Measurements from ENCODE around the gene SCUBE2.
"Not testable (repeated sequence)": the region's sequence is repeated elsewhere in the genome, so short reads cannot be mapped to it uniquely, and the experiment has no call there.

The SCUBE2 gene

DNA sequence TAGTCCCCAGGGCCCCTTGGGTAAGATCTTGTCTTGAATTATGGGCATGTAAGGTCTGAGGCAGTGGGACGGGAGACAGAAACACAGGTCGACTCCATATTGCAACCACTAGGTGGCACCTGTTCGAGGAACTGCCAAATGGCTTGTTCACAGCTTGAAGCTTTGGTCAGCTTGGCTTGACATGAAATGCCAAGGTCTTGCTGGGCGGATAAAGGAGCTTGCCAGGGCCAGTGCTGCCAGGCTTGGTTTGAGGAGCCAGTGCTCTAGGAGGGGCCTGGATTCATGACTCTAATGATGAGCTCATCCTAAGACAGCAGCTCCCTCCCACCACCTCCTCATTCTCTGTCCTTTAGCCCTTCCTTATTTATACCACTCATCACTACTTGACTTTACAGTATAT is 75.7 kb downstream of the SCUBE2 start:
- DNase-seq (ENCODE audit: low read depth) = peak; percentile 86
- H3K4me3 ChIP-seq (ENCODE audit: low read depth, low read length) = no peak overlapping the region
- TF ChIP-seq, protein P1, sequence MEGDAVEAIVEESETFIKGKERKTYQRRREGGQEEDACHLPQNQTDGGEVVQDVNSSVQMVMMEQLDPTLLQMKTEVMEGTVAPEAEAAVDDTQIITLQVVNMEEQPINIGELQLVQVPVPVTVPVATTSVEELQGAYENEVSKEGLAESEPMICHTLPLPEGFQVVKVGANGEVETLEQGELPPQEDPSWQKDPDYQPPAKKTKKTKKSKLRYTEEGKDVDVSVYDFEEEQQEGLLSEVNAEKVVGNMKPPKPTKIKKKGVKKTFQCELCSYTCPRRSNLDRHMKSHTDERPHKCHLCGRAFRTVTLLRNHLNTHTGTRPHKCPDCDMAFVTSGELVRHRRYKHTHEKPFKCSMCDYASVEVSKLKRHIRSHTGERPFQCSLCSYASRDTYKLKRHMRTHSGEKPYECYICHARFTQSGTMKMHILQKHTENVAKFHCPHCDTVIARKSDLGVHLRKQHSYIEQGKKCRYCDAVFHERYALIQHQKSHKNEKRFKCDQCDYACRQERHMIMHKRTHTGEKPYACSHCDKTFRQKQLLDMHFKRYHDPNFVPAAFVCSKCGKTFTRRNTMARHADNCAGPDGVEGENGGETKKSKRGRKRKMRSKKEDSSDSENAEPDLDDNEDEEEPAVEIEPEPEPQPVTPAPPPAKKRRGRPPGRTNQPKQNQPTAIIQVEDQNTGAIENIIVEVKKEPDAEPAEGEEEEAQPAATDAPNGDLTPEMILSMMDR (IDR thresholded peaks at IDR 0.05; ENCODE audit: insufficient read depth, low read depth, low read length, missing control alignments) = peak; percentile 83

DNA sequence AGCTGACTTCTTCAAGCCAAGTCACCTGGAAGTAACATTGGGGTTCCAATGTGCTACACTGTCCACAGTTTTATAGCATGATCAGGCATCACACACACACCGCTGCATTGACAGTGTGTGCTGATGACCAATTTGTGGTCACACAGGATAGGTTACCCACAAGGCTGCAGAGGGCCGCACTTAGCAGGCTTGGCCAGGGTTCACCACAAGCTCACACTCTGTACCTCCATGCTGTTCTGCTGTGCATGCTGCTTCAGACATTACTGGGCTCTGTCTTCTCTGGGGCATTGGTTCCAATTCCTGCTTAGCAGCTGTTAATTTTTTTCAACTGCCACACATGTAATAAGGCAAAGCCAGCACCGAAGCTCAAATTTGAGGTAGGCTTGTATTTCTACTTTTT is 76.6 kb downstream of the SCUBE2 start:
- DNase-seq (ENCODE audit: low read depth) = no peak
- TF ChIP-seq, protein P1 (IDR thresholded peaks at IDR 0.05; ENCODE audit: insufficient read depth, low read depth, low read length, missing control alignments) = no peak
- H3K4me3 ChIP-seq (ENCODE audit: low read depth, low read length) = no peak overlapping the region

DNA sequence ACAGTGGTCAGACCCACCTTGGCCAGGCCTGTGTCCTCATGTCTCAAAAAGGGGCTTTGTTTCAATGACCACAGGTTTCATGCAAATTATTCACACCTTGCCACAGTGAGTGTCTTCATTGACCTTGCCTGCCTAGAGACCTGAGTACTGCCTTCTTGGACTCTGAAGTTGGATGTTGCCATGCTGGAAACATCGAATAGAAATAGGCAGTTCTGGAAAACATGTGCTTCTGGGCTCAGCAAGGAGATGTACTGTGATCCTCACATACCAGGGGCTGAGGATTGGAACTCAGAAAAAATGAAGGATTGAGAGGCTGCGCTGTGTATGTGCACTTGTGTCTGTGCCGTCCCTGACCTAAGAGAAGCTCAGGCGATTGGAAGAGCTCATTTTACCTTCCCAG is 78.0 kb downstream of the SCUBE2 start:
- no peak for DNase-seq (ENCODE audit: low read depth)
- TF ChIP-seq, protein P1 (IDR thresholded peaks at IDR 0.05; ENCODE audit: insufficient read depth, low read depth, low read length, missing control alignments) = no peak

DNA sequence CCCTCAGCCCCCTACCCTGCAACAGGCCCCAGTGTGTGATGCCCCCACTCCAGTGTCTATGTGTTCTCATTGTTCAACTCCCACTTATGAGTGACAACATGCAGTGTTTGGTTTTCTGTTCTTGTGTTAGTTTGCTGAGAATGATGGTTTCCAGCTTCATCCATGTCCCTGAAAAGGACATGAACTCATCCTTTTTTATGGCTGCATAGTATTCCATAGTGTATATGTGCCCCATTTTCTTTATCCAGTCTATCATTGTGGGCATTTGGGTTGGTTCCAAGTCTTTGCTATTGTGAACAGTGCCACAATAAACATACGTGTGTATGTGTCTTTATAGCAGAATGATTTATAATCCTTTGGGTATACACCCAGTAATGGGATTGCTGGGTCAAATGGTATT is 81.9 kb downstream of the SCUBE2 start:
- DNase-seq (ENCODE audit: low read depth) = not testable (repeated sequence)

More for the DNA sequence above, 78.0 kb downstream of the SCUBE2 start:
- H3K4me3 ChIP-seq (ENCODE audit: low read depth, low read length) = no peak overlapping the region

DNA sequence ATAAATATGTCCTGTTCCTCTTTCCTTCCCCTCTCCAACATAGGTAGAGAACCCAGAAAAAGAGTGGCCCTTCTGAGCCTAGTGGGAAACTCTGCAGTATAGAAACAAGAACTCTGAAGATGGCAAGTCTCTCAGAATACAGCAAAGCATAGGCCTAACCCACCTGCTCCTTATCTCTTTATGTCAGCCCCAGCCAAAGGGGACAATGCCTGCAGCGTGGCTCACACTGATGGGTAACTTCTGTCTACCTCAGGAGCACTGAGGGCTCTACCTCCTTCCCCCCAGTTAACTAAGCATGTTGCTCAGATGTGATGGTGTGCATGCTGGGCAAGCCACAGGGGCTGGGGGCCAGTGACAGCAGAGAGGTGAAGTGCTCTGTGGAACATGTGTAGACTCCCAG is 82.7 kb downstream of the SCUBE2 start:
- no peak for DNase-seq (ENCODE audit: low read depth)
- H3K4me3 ChIP-seq (ENCODE audit: low read depth, low read length) = no peak overlapping the region
- TF ChIP-seq, protein P1 (IDR thresholded peaks at IDR 0.05; ENCODE audit: insufficient read depth, low read depth, low read length, missing control alignments) = no peak

More for the DNA sequence above, 81.9 kb downstream of the SCUBE2 start:
- not testable (repeated sequence) for H3K4me3 ChIP-seq (ENCODE audit: low read depth, low read length)

DNA sequence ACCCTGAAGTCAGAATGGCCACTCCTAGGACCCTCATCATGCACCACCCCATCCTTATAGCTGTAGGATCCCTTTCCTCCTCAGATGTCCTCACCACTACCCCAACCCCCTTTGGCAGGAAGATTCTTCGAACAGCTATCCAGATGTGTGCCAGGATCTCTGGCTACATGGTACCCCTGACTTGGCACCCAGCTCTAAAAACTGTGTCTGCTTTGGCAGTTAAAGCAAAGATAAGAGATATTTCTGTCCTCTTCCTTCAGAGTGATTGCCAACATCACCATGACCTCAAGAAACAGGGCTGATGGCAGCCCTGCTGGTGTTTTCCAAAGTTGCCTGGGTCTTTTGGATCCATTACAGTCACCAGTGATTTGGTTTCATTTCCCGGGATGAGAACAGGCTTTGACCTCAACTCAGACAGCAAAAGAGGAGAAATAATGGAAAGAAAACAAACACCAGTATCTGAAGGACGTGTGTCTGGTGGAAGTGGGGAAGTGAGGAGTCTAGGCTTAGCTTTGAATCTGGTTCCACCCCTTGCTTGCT is 83.3 kb downstream of the SCUBE2 start:
- TF ChIP-seq, protein P1 (IDR thresholded peaks at IDR 0.05; ENCODE audit: insufficient read depth, low read depth, low read length, missing control alignments) = no peak

DNA sequence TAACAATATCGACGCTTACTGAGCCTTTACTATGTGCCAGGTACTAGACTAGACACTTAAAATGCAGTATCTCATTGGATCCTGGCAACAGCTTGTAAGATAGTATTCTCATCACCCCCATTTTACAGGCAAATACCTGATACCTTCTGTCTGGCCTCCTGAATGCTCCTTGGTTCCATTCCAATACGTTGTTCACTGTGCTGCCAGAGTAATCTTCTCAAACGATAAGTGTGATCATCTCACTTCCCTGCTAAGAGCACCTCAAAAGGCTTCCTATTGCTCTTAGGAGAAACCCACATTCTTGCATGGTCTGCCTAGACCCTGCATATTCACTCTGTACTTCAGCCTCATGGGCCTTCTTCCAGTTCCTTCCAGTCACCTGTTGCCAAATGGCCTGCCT is 86.3 kb downstream of the SCUBE2 start:
- no peak for DNase-seq (ENCODE audit: low read depth)
- H3K4me3 ChIP-seq (ENCODE audit: low read depth, low read length) = no peak overlapping the region
- TF ChIP-seq, protein P1 (IDR thresholded peaks at IDR 0.05; ENCODE audit: insufficient read depth, low read depth, low read length, missing control alignments) = no peak

More for the DNA sequence above, 83.3 kb downstream of the SCUBE2 start:
- no peak for DNase-seq (ENCODE audit: low read depth)
- H3K4me3 ChIP-seq (ENCODE audit: low read depth, low read length) = no peak overlapping the region
